ENCODE measurements around the gene PTPN4. TPM values are rescaled to one million over a fixed set of nuclear protein-coding genes. Genes with fewer than 3 reads are reported as not detected.

Gene PTPN4
- total and polyA plus RNA-seq, 2 of the 13 experiments (the other 11 are each of a cell fraction or from before 2014, with no cell fraction given) = 20.3 to 34.6 TPM

DNA sequence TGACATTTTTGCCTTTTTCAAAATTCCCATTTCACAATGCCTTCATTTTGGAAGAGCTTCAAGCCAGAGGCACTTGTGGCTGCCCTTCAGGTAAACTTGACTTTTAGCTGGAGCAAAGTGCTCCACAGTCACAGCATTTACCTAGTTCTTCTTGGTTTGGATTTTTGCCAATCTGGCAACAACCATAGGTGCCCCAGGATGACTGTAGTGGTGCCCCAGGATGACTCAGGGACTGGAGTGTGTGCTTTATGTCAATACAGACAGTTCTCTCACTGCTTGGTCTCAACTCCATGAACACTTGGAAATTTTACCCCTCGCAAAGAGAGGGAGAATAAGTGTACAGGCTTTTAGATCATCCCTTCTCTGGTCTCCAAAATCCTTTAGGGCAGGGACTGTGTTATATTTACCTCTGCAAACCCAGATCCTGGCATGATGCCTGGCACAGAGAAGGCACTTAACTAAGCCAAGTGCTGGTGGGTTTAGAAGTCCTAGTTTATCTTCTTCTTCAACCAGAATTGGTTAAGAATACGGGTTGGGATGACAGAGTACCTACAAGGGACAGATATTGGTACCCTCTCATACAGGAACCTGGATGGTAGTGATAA, 15.3 kb upstream of the PTPN4 start (continued):
- TF ChIP-seq, protein P1, sequence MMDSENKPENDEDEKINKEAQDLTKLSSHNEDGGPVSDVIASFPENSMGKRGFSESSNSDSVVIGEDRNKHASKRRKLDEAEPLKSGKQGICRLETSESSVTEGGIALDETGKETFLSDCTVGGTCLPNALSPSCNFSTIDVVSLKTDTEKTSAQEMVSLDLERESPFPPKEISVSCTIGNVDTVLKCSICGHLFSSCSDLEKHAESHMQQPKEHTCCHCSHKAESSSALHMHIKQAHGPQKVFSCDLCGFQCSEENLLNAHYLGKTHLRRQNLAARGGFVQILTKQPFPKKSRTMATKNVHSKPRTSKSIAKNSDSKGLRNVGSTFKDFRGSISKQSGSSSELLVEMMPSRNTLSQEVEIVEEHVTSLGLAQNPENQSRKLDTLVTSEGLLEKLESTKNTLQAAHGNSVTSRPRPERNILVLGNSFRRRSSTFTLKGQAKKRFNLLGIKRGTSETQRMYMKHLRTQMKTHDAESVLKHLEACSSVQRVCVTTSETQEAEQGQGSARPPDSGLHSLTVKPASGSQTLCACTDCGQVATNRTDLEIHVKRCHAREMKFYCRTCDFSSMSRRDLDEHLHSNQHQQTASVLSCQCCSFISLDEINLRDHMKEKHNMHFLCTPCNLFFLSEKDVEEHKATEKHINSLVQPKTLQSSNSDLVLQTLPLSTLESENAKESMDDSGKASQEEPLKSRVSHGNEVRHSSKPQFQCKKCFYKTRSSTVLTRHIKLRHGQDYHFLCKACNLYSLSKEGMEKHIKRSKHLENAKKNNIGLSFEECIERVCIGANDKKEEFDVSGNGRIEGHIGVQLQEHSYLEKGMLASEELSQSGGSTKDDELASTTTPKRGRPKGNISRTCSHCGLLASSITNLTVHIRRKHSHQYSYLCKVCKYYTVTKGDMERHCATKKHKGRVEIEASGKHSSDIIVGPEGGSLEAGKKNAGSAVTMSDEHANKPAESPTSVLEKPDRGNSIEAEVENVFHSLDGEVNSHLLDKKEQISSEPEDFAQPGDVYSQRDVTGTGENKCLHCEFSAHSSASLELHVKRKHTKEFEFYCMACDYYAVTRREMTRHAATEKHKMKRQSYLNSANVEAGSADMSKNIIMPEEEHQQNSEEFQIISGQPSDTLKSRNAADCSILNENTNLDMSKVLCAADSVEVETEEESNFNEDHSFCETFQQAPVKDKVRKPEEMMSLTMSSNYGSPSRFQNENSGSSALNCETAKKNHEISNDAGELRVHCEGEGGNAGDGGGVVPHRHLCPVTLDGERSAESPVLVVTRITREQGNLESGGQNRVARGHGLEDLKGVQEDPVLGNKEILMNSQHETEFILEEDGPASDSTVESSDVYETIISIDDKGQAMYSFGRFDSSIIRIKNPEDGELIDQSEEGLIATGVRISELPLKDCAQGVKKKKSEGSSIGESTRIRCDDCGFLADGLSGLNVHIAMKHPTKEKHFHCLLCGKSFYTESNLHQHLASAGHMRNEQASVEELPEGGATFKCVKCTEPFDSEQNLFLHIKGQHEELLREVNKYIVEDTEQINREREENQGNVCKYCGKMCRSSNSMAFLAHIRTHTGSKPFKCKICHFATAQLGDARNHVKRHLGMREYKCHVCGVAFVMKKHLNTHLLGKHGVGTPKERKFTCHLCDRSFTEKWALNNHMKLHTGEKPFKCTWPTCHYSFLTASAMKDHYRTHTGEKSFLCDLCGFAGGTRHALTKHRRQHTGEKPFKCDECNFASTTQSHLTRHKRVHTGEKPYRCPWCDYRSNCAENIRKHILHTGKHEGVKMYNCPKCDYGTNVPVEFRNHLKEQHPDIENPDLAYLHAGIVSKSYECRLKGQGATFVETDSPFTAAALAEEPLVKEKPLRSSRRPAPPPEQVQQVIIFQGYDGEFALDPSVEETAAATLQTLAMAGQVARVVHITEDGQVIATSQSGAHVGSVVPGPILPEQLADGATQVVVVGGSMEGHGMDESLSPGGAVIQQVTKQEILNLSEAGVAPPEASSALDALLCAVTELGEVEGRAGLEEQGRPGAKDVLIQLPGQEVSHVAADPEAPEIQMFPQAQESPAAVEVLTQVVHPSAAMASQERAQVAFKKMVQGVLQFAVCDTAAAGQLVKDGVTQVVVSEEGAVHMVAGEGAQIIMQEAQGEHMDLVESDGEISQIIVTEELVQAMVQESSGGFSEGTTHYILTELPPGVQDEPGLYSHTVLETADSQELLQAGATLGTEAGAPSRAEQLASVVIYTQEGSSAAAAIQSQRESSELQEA (CRISPR knock-in tag; IDR thresholded peaks at IDR 0.05; ENCODE audit: not compliant biosample characterization) = no peak
- TF ChIP-seq ZNF746 (CRISPR knock-in tag; IDR thresholded peaks at IDR 0.05) (no peak), FOXJ3 (CRISPR knock-in tag; IDR thresholded peaks at IDR 0.05; ENCODE audit: borderline replicate concordance) (no peak), NBN (conservative IDR thresholded peaks at IDR 0.05) (no peak), KAT2B (IDR thresholded peaks at IDR 0.05; ENCODE audit: borderline replicate concordance, low read depth, low read length) (no peak), CENPX (CRISPR knock-in tag; IDR thresholded peaks at IDR 0.05) (no peak), MAF1 (CRISPR knock-in tag; IDR thresholded peaks at IDR 0.05; ENCODE audit: borderline replicate concordance) (no peak), ZIK1 (CRISPR knock-in tag; IDR thresholded peaks at IDR 0.05; ENCODE audit: borderline replicate concordance, low read depth) (no peak), ZNF530 (CRISPR knock-in tag; IDR thresholded peaks at IDR 0.05; ENCODE audit: low read depth) (no peak), SIX1 (CRISPR knock-in tag; IDR thresholded peaks at IDR 0.05; ENCODE audit: borderline replicate concordance) (no peak), FOXP1 (IDR thresholded peaks at IDR 0.05) (no peak), FOXP1 (CRISPR knock-in tag; IDR thresholded peaks at IDR 0.05) (no peak)
- TF ChIP-seq, protein P2, sequence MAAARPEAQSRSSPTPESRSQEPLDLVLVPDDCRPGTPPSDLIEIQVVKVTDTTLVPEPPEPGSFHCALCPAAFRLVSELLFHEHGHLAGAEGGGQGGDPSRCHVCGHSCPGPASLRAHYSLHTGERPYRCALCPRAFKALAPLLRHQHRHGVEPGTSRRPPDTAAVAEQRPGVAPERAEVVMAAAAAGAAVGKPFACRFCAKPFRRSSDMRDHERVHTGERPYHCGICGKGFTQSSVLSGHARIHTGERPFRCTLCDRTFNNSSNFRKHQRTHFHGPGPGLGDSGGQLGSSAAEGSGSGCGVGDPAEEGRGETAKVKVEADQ (CRISPR knock-in tag; IDR thresholded peaks at IDR 0.05; ENCODE audit: borderline replicate concordance) = no peak
- TF ChIP-seq, protein P3, sequence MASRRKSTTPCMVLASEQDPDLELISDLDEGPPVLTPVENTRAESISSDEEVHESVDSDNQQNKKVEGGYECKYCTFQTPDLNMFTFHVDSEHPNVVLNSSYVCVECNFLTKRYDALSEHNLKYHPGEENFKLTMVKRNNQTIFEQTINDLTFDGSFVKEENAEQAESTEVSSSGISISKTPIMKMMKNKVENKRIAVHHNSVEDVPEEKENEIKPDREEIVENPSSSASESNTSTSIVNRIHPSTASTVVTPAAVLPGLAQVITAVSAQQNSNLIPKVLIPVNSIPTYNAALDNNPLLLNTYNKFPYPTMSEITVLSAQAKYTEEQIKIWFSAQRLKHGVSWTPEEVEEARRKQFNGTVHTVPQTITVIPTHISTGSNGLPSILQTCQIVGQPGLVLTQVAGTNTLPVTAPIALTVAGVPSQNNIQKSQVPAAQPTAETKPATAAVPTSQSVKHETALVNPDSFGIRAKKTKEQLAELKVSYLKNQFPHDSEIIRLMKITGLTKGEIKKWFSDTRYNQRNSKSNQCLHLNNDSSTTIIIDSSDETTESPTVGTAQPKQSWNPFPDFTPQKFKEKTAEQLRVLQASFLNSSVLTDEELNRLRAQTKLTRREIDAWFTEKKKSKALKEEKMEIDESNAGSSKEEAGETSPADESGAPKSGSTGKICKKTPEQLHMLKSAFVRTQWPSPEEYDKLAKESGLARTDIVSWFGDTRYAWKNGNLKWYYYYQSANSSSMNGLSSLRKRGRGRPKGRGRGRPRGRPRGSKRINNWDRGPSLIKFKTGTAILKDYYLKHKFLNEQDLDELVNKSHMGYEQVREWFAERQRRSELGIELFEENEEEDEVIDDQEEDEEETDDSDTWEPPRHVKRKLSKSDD (CRISPR knock-in tag; IDR thresholded peaks at IDR 0.05; ENCODE audit: low read depth) = no peak
- TF ChIP-seq, protein P4, sequence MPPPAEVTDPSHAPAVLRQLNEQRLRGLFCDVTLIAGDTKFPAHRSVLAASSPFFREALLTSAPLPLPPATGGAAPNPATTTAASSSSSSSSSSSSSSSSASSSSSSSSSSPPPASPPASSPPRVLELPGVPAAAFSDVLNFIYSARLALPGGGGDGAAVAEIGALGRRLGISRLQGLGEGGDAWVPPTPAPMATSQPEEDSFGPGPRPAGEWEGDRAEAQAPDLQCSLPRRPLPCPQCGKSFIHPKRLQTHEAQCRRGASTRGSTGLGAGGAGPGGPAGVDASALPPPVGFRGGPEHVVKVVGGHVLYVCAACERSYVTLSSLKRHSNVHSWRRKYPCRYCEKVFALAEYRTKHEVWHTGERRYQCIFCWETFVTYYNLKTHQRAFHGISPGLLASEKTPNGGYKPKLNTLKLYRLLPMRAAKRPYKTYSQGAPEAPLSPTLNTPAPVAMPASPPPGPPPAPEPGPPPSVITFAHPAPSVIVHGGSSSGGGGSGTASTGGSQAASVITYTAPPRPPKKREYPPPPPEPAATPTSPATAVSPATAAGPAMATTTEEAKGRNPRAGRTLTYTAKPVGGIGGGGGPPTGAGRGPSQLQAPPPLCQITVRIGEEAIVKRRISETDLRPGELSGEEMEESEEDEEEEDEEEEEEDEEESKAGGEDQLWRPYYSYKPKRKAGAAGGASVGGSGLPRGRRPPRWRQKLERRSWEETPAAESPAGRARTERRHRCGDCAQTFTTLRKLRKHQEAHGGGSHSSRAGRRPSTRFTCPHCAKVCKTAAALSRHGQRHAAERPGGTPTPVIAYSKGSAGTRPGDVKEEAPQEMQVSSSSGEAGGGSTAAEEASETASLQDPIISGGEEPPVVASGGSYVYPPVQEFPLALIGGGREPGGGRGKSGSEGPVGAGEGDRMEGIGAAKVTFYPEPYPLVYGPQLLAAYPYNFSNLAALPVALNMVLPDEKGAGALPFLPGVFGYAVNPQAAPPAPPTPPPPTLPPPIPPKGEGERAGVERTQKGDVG (CRISPR knock-in tag; IDR thresholded peaks at IDR 0.05; ENCODE audit: borderline replicate concordance) = no peak

Measured in HepG2 (cell line).